ENCODE measurements around the gene EDAR. TPM values are rescaled to one million over a fixed set of nuclear protein-coding genes. Genes with fewer than 3 reads are reported as not detected.

EDAR gene
- total RNA-seq, result 0.22 TPM

GRCh38 chr2:108988796-108989713 lies at the start of gene EDAR:
Gene EDAR, minus strand, starts transcription at chr2:108989220. Its CDS starts 58,206 bp downstream, at chr2:108931014.
- intact Hi-C loops (cut with DNase I), result loop anchor here (10.0 kb wide), 1 partner anchor 1956 kb away; no protein-coding TSS in a partner anchor
- peak; percentile 84 for ATAC-seq
- DNase-seq (ENCODE audit: low spot score), result no peak

- intact Hi-C loops (cut with DNase I), result no loop called here
- ATAC-seq (no peak), DNase-seq (ENCODE audit: low spot score) (no peak)
Observed at GRCh38 chr2:109033171-109033570, 44.2 kb upstream of the EDAR start.

GRCh38 chr2:109032229-109032820 lies 43.3 kb upstream of the EDAR start:
- DNase-seq (ENCODE audit: low spot score), result no peak

GRCh38 chr2:109031476-109032228 lies 42.6 kb upstream of the EDAR start:
- peak; percentile 73 for ATAC-seq
- intact Hi-C loops (cut with DNase I), result no loop called here
- DNase-seq (ENCODE audit: low spot score), result no peak

More at GRCh38 chr2:109032229-109032820, 43.3 kb upstream of the EDAR start:
- no peak for ATAC-seq
- intact Hi-C loops (cut with DNase I), result no loop called here

- ATAC-seq, result peak; percentile 4
- no peak for DNase-seq (ENCODE audit: low spot score)
- intact Hi-C loops (cut with DNase I), result no loop called here
Observed at GRCh38 chr2:109030870-109031475, 42.0 kb upstream of the EDAR start.

- DNase-seq (ENCODE audit: low spot score) (no peak), ATAC-seq (peak; percentile 25)
- intact Hi-C loops (cut with DNase I), result no loop called here
Observed at GRCh38 chr2:109029490-109030201, 40.6 kb upstream of the EDAR start.

GRCh38 chr2:109028738-109029489 lies 39.9 kb upstream of the EDAR start:
- intact Hi-C loops (cut with DNase I), result no loop called here
- no peak for ATAC-seq
- no peak for DNase-seq (ENCODE audit: low spot score)

GRCh38 chr2:109028277-109028676 lies 39.3 kb upstream of the EDAR start:
- intact Hi-C loops (cut with DNase I), result no loop called here
- no peak for ATAC-seq
- no peak for DNase-seq (ENCODE audit: low spot score)

GRCh38 chr2:109027702-109028101 lies 38.7 kb upstream of the EDAR start:
- intact Hi-C loops (cut with DNase I), result no loop called here
- ATAC-seq (no peak), DNase-seq (ENCODE audit: low spot score) (no peak)

GRCh38 chr2:109024477-109024876 lies 35.5 kb upstream of the EDAR start:
- intact Hi-C loops (cut with DNase I), result no loop called here
- DNase-seq (ENCODE audit: low spot score) (no peak), ATAC-seq (no peak)

- ATAC-seq, result peak; percentile 13
- DNase-seq (ENCODE audit: low spot score), result no peak
- intact Hi-C loops (cut with DNase I), result no loop called here
Observed at GRCh38 chr2:109021895-109022300, 32.9 kb upstream of the EDAR start.

- intact Hi-C loops (cut with DNase I), result no loop called here
- no peak for ATAC-seq
Observed at GRCh38 chr2:109020217-109020637, 31.2 kb upstream of the EDAR start.

GRCh38 chr2:109018452-109018851 lies 29.4 kb upstream of the EDAR start:
- intact Hi-C loops (cut with DNase I), result no loop called here
- no peak for DNase-seq (ENCODE audit: low spot score)
- no peak for ATAC-seq

More at GRCh38 chr2:109020217-109020637, 31.2 kb upstream of the EDAR start:
- no peak for DNase-seq (ENCODE audit: low spot score)

GRCh38 chr2:109017017-109017416 lies 28.0 kb upstream of the EDAR start:
- ATAC-seq (no peak), DNase-seq (ENCODE audit: low spot score) (no peak)
- intact Hi-C loops (cut with DNase I), result no loop called here

- ATAC-seq (no peak), DNase-seq (ENCODE audit: low spot score) (no peak)
- intact Hi-C loops (cut with DNase I), result no loop called here
Observed at GRCh38 chr2:109016376-109016775, 27.4 kb upstream of the EDAR start.

GRCh38 chr2:109014476-109014875 lies 25.5 kb upstream of the EDAR start:
- DNase-seq (ENCODE audit: low spot score) (no peak), ATAC-seq (peak; percentile 72)
- intact Hi-C loops (cut with DNase I), result no loop called here

- no peak for DNase-seq (ENCODE audit: low spot score)
- no peak for ATAC-seq
- intact Hi-C loops (cut with DNase I), result no loop called here
Observed at GRCh38 chr2:109013051-109013450, 24.0 kb upstream of the EDAR start.
